HepG2 (cell line): Measurements from ENCODE around the gene SELENOH. TPM values are rescaled to one million over a fixed set of nuclear protein-coding genes. Genes with fewer than 3 reads are reported as not detected.

Experiments used
- ATAC-seq: fragments of 200-7000 bp; cut with Tn5 transposase; 3 replicates; pipeline ENCODE4 v1.9.1; 2020; ENCODE audit warnings: mild to moderate bottlenecking, moderate library complexity
- BruUV-seq: library from RNA; stranded (reverse); fragments of 400-500 nt; replicated peaks from 2 replicates; lab custom pipeline; 2021; lab: Mats Ljungman, UMichigan
- CTCF ChIA-PET: fragments of 300-600 bp; formaldehyde crosslinking; extraction: SDS; loops from one replicate; lab custom pipeline; 2021; ENCODE audit warnings: low total read pairs, inconsistent platforms, low intra/inter-chr PET ratio; lab: Yijun Ruan, JAX
- POLR2A ChIA-PET: fragments of 350-600 bp; sonication (Branson Sonifier 250); formaldehyde crosslinking; loops from one replicate; lab custom pipeline; 2020; ENCODE audit warnings: antibody characterized with exemption, inconsistent platforms; lab: Yijun Ruan, JAX
- DNase-seq: peaks from one replicate; pipeline ENCODE4 v3.0.0-alpha.2; 2015; ENCODE audit warnings: low spot score
- FAIRE-seq: peaks from 3 replicates; lab custom pipeline; 2011; peaks lifted over from hg19 to GRCh38; lab: Jason Lieb, UNC
- H2AFZ ChIP-seq: one replicate; pipeline ENCODE4 v1.6.1; 2011; ENCODE audit warnings: low read length, inconsistent platforms
- H3K27ac ChIP-seq: fragments of 300-600 bp; 3 replicates; pipeline ENCODE4 v1.8.0; 2011; ENCODE audit warnings: mixed run types, mild to moderate bottlenecking, mixed read lengths, low read length, inconsistent platforms; ENCODE audit not compliant: insufficient read depth; ENCODE audit errors: extremely low read length
- H3K27me3 ChIP-seq, 2 experiments: fragments of 200-600 bp in 1 of 2; 2 replicates in 1 of 2; 3 replicates in 1 of 2; pipeline versions ENCODE4 v1.6.0 to v1.8.0; 2011; ENCODE audit warnings: low read length in 2 of 2, mild to moderate bottlenecking in 2 of 2, moderate library complexity in 2 of 2, inconsistent platforms in 1 of 2; ENCODE audit not compliant: insufficient read depth in 2 of 2, control insufficient read depth in 1 of 2
- H3K36me3 ChIP-seq, 2 experiments: fragments of 200-600 bp in 1 of 2; replicated peaks in 1 of 2; 2 replicates in 1 of 2; 3 replicates in 1 of 2; pipeline versions ENCODE4 v1.5.1 to v1.8.0; 2011; ENCODE audit warnings: low read length in 2 of 2, inconsistent platforms in 1 of 2; ENCODE audit not compliant: insufficient read depth in 2 of 2, control insufficient read depth in 1 of 2
- H3K4me1 ChIP-seq: 2 replicates; pipeline ENCODE4 v1.5.1; 2012; ENCODE audit warnings: low read length, inconsistent platforms; ENCODE audit not compliant: insufficient read depth
- H3K4me2 ChIP-seq: 2 replicates; pipeline ENCODE4 v1.6.0; 2011; ENCODE audit warnings: low read depth, low read length, inconsistent platforms
- H3K4me3 ChIP-seq, 3 experiments: fragments of 200-600 bp in 1 of 3; sonication (generic), shearing (Covaris generic) in 1 of 3; replicated peaks in 1 of 3; 2 replicates each; pipeline ENCODE4 v1.5.1; 2011 to 2016; ENCODE audit warnings: low read length in 3 of 3, inconsistent platforms in 2 of 3, low read depth in 2 of 3, mild to moderate bottlenecking in 2 of 3, control low read depth in 1 of 3, mixed read lengths in 1 of 3; ENCODE audit not compliant: insufficient read depth in 1 of 3
- H3K79me2 ChIP-seq: one replicate; pipeline ENCODE4 v1.6.1; 2011; ENCODE audit warnings: low read length, inconsistent platforms; ENCODE audit not compliant: insufficient read depth
- H3K9ac ChIP-seq: 2 replicates; pipeline ENCODE4 v1.6.0; 2011; ENCODE audit warnings: mild to moderate bottlenecking, low read depth, low read length, inconsistent platforms; ENCODE audit not compliant: insufficient read depth
- H3K9me3 ChIP-seq: 2 replicates; pipeline ENCODE4 v1.5.1; 2012; ENCODE audit warnings: mild to moderate bottlenecking, low read length
- H4K20me1 ChIP-seq: 2 replicates; pipeline ENCODE4 v1.6.0; 2011; ENCODE audit warnings: inconsistent platforms, mild to moderate bottlenecking, low read length, moderate library complexity; ENCODE audit not compliant: insufficient read depth
- AGO2 ChIP-seq: fragments of 200-400 bp; formaldehyde crosslinking; optimal IDR thresholded peaks from 2 replicates; pipeline ENCODE3; 2017; ENCODE audit warnings: mild to moderate bottlenecking, low read depth, low read length, moderate library complexity
- WGBS: methylation state at CpG from one replicate; pipeline ENCODE4 v1.1.6; 2017; ENCODE audit warnings: low lambda C conversion rate; 5-methylcytosine and 5-hydroxymethylcytosine counted together
- in situ Hi-C: cut with HindIII; loops from 2 replicates; pipeline ENCODE4 v1.10.0; 2017; ENCODE audit warnings: low pct_unique_long_range_greater_than_20kb; ENCODE audit not compliant: extremely low pct_ligation_motif_present
- intact Hi-C: fragments of 100-400 bp; cut with micrococcal nuclease; formaldehyde crosslinking; loops from one replicate; pipeline ENCODE4 v1.10.0; 2022; ENCODE audit not compliant: unreplicated experiment
- polyA plus RNA-seq, 8 experiments: library from polyadenylated mRNA; depleted of rRNA in 3 of 8; stranded (reverse) in 7 of 8; unstranded in 1 of 8; fragments of >200 nt; fragmentation: Illumina TruSeq in 4 of 8; extraction: Trizol in 4 of 8; gene quantifications; 2 replicates each; pipeline versions ENCODE4 v1.2.1 to v1.2.3, GENCODE V29; 2011 to 2016; ENCODE audit warnings: low read depth in 4 of 8, missing spikeins in 1 of 8, mixed read lengths in 1 of 8; ENCODE audit not compliant: insufficient read depth in 1 of 8
- total RNA-seq, 5 experiments: library from RNA; depleted of rRNA; stranded (reverse); fragments of >200 nt; fragmentation: Illumina TruSeq; extraction: Trizol; gene quantifications; 2 replicates each; pipeline ENCODE4 v1.2.3, GENCODE V29; 2016; ENCODE audit warnings: low read depth in 1 of 5
- TF ChIP-seq, protein P1 (sequence below): sonication (generic); formaldehyde crosslinking; IDR thresholded peaks from 2 replicates; pipeline ENCODE4 v1.9.0; 2021; ENCODE audit warnings: missing genetic modification reagents, borderline replicate concordance
- TF ChIP-seq, protein P2 (sequence below): sonication (generic); formaldehyde crosslinking; IDR thresholded peaks from 2 replicates; pipeline ENCODE4 v1.8.0; 2022; ENCODE audit warnings: missing genetic modification reagents, low read depth, mild to moderate bottlenecking, borderline replicate concordance

The SELENOH gene
- total and polyA plus RNA-seq, 2 of the 13 experiments (the other 11 are each of a cell fraction or from before 2014, with no cell fraction given) = 27.2 to 77.4 TPM

DNA sequence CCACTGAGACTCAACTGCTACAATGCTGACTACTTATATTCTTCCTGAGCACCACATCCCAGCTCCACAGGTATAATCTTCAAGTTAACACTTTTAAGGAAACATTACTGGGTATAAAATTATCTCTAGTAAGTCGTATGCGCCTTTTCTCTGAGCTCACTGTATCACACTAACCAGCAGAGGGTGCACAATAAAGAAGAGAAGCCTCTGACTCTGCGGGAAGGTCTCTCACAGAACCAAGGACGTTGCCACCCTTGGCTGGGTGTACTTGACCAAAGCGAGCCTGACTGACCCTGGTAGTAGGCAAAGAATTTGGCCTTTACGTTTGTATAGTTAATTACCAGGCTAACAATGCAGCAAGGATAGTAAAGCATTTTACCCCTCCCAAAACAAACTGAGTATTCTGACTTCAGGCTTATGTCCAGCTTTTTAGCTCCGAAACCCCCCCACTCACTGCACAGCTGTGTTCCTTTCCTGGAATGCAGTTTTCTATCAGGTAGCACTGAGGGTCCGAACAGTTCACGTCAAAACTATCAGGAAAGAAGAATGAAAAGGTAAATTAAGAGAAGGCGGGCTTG lies 10.5 kb downstream of the SELENOH start, which contains the start of gene BTBD18 (continued):
- TF ChIP-seq, protein P1, sequence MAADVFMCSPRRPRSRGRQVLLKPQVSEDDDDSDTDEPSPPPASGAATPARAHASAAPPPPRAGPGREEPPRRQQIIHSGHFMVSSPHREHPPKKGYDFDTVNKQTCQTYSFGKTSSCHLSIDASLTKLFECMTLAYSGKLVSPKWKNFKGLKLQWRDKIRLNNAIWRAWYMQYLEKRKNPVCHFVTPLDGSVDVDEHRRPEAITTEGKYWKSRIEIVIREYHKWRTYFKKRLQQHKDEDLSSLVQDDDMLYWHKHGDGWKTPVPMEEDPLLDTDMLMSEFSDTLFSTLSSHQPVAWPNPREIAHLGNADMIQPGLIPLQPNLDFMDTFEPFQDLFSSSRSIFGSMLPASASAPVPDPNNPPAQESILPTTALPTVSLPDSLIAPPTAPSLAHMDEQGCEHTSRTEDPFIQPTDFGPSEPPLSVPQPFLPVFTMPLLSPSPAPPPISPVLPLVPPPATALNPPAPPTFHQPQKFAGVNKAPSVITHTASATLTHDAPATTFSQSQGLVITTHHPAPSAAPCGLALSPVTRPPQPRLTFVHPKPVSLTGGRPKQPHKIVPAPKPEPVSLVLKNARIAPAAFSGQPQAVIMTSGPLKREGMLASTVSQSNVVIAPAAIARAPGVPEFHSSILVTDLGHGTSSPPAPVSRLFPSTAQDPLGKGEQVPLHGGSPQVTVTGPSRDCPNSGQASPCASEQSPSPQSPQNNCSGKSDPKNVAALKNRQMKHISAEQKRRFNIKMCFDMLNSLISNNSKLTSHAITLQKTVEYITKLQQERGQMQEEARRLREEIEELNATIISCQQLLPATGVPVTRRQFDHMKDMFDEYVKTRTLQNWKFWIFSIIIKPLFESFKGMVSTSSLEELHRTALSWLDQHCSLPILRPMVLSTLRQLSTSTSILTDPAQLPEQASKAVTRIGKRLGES (CRISPR knock-in tag) = no peak
- TF ChIP-seq, all 625 proteins: peak for 29

DNA sequence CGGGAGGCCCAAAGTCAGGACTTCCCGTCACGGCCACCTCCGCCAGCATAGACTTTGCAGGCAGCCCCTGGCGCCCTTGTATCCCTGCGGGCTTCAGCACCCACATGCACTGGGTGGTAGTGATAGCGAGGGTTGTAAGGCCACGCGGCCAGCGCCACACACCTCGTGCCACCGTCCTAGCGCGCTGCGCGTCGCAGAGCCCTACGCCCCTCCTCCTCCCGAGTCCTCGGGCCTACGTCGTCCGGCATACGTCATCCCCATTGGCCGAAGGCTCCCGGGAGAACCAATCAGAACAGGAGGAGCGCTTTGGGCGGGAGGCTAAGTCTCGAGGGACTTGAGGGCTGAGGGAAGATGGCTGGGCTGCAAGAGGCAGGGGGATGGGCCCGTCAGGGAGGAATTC lies 11.7 kb downstream of the SELENOH start:
- POLR2A ChIA-PET = interaction anchor here (2.9 kb wide), 1 partner anchor 11 kb away, joined by 11 read pairs; the partner anchor contains the start of gene SELENOH
- BruUV-seq = no TSS peak
- in situ Hi-C loops = no loop called here

More for the DNA sequence above, 11.7 kb downstream of the SELENOH start:
- TF ChIP-seq AGO2 = peak; percentile 11
- TF ChIP-seq, protein P2, sequence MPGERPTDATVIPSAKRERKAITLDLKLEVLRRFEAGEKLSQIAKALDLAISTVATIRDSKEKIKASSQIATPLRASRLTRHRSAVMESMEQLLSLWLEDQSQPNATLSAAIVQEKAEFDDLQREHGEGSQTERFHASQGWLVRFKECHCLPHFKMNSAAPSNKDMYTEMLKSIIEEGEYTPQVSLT (CRISPR knock-in tag) = no peak
- Histone ChIP-seq H3K27me3 (no peaks in the 10 kb centered on the region), H3K36me3 (no peaks in the 10 kb centered on the region), H3K4me3 (no peak overlapping the region), H3K9ac (no peak overlapping the region), H2AFZ (no peak overlapping the region), H3K4me2 (no peak overlapping the region), H4K20me1 (no peaks in the 10 kb centered on the region), H3K27ac (no peak overlapping the region), H3K4me1 (peaks cover 38% of the 10 kb centered on the region), H3K9me3 (no peaks in the 10 kb centered on the region), H3K79me2 (no peaks in the 10 kb centered on the region)
- intact Hi-C loops = no loop called here
- ATAC-seq (no peak; the same call in 2 of the 3 replicates), DNase-seq (no peak), FAIRE-seq (no peak)
- WGBS = over 99% methylated on average over 26 of the region's 30 CpGs
- CTCF ChIA-PET = interaction anchor here (3.1 kb wide), 1 partner anchor 48 kb away, joined by 47 read pairs; no protein-coding TSS in a partner anchor
